Myometrial cell (primary cell): ENCODE data around the gene ZNF211. TPM values are rescaled to one million over a fixed set of nuclear protein-coding genes. Genes with fewer than 3 reads are reported as not detected.

Experiments
- total RNA-seq: library from RNA; depleted of rRNA; stranded (reverse); fragments of >200 nt; gene quantifications from 2 replicates; pipeline ENCODE4 v1.2.3, GENCODE V29; 2015

The ZNF211 gene
- total RNA-seq: 2.6 and 7.4 TPM in 2 replicates

GRCh38 chr19:57632987-57633831 lies at the start of gene ZNF211:
Gene ZNF211, plus strand, starts transcription at chr19:57633168. Its CDS starts 179 bp downstream, at chr19:57633347.

GRCh38 chr19:57583521-57584416 lies 49.2 kb upstream of the ZNF211 start, which contains the start of gene ZIK1:
Gene ZIK1, plus strand, starts transcription at chr19:57584145. Its CDS starts 212 bp downstream, at chr19:57584357.

GRCh38 chr19:57599761-57600383 lies 33.1 kb upstream of the ZNF211 start, which contains the start of gene ZNF530:
Gene ZNF530, plus strand, starts transcription at chr19:57599885. Its CDS starts 4,461 bp downstream, at chr19:57604346.

GRCh38 chr19:57613941-57614743 lies 18.8 kb upstream of the ZNF211 start, which contains the start of gene ZNF134:
Gene ZNF134, plus strand, starts transcription at chr19:57614242. Its CDS starts 5,227 bp downstream, at chr19:57619469.

GRCh38 chr19:57668635-57669034 lies 35.7 kb downstream of the ZNF211 start, which contains the start of gene ZSCAN4:
Gene ZSCAN4, plus strand, starts transcription at chr19:57668935. Its CDS starts 7,211 bp downstream, at chr19:57676146.

Other genes with a start within 250 kb of the ZNF211 start
- gene ZNF548, start 243.3 kb upstream of the ZNF211 start, total RNA-seq: 5.8 and 10.3 TPM in 2 replicates
- gene ZNF17, start 222.0 kb upstream of the ZNF211 start, total RNA-seq: 0.86 and 5.8 TPM in 2 replicates
- 1.4 and 2.9 TPM in 2 replicates for gene ZNF749, start 197.8 kb upstream of the ZNF211 start, total RNA-seq
- not detected in 2 replicates for gene VN1R1, start 176.0 kb upstream of the ZNF211 start, total RNA-seq
- 4.4 and 4.9 TPM in 2 replicates for gene ZNF772, start 155.6 kb upstream of the ZNF211 start, total RNA-seq
- gene ZNF419, start 145.4 kb upstream of the ZNF211 start, total RNA-seq: 4.6 and 6.7 TPM in 2 replicates
- 5.7 and 7.5 TPM in 2 replicates for gene ZNF773, start 133.2 kb upstream of the ZNF211 start, total RNA-seq
- 2.7 and 2.9 TPM in 2 replicates for gene ZNF549, start 105.8 kb upstream of the ZNF211 start, total RNA-seq
- gene ZNF550, start 73.3 kb upstream of the ZNF211 start, total RNA-seq: 0.86 and 1.8 TPM in 2 replicates
- 2.5 and 3.2 TPM in 2 replicates for gene ZNF416, start 54.3 kb upstream of the ZNF211 start, total RNA-seq
- 1.8 and 2.6 TPM in 2 replicates for gene ZIK1, start 49.0 kb upstream of the ZNF211 start, total RNA-seq
- gene ZNF530, start 33.3 kb upstream of the ZNF211 start, total RNA-seq: 2.5 and 3.2 TPM in 2 replicates
- 8.7 and 13.0 TPM in 2 replicates for gene ZNF134, start 18.9 kb upstream of the ZNF211 start, total RNA-seq
- gene ZSCAN4, start 35.8 kb downstream of the ZNF211 start, total RNA-seq: not detected in 2 replicates
- 2.0 and 7.8 TPM in 2 replicates for gene ZNF551, start 48.8 kb downstream of the ZNF211 start, total RNA-seq
- not detected in 2 replicates for gene ZNF154, start 76.0 kb downstream of the ZNF211 start, total RNA-seq
- gene ZNF671, start 94.5 kb downstream of the ZNF211 start, total RNA-seq: 4.4 and 7.5 TPM in 2 replicates
- gene ZNF776, start 113.6 kb downstream of the ZNF211 start, total RNA-seq: 4.4 and 5.2 TPM in 2 replicates
- gene ZNF586, start 136.5 kb downstream of the ZNF211 start, total RNA-seq: 6.2 and 8.1 TPM in 2 replicates
- 1.6 and 1.7 TPM in 2 replicates for gene ZNF552, start 181.7 kb downstream of the ZNF211 start, total RNA-seq
- gene ZNF587B, start 197.1 kb downstream of the ZNF211 start, total RNA-seq: 2.0 and 4.6 TPM in 2 replicates
- 6.3 and 14.9 TPM in 2 replicates for gene ZNF587, start 216.7 kb downstream of the ZNF211 start, total RNA-seq